A204.1 (cell line): Measurements from ENCODE around the gene ZNHIT3.
"Not testable (repeated sequence)": the region's sequence is repeated elsewhere in the genome, so short reads cannot be mapped to it uniquely, and the experiment has no call there.

ENCODE experiments used
- FAIRE-seq: peaks from 2 replicates; lab custom pipeline; 2012; peaks lifted over from hg19 to GRCh38; lab: Jason Lieb, UNC

ZNHIT3 gene

GRCh38 chr17:36484021-36484420 is 2.5 kb upstream of the ZNHIT3 start:
- FAIRE-seq = not testable (repeated sequence)

GRCh38 chr17:36485027-36485426 is 1.5 kb upstream of the ZNHIT3 start:
- FAIRE-seq = no peak

- FAIRE-seq = no peak
Observed at GRCh38 chr17:36485805-36486203, 677 bp upstream of the ZNHIT3 start.

- FAIRE-seq = no peak
Observed at GRCh38 chr17:36493956-36494355, 7.5 kb downstream of the ZNHIT3 start.

DNA sequence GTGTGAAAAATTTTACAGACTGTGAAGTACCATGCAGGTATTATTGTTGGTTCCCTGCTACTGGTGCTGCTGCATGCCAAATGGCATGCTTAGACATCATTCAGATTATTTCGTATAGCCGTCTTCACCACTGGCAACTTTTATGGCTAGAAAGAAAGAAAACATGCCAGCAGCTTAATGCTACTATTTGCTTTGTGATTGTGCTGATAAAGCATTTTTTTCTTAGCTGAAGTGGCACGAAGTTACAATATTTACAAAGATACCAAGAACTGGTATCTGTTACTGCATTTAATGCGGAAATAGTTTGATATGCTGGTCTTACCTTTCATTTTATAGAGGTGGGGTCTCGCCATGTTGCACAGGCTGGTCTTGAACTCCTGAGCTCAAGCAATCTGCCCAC is 8.2 kb downstream of the ZNHIT3 start:
- no peak for FAIRE-seq

- no peak for FAIRE-seq
Observed at GRCh38 chr17:36495076-36495578, 8.6 kb downstream of the ZNHIT3 start.

GRCh38 chr17:36496018-36496789 is 9.7 kb downstream of the ZNHIT3 start:
- no peak for FAIRE-seq

- no peak for FAIRE-seq
Observed at GRCh38 chr17:36498155-36498554, 11.7 kb downstream of the ZNHIT3 start.

- no peak for FAIRE-seq
Observed at GRCh38 chr17:36498560-36499300, 12.2 kb downstream of the ZNHIT3 start.

DNA sequence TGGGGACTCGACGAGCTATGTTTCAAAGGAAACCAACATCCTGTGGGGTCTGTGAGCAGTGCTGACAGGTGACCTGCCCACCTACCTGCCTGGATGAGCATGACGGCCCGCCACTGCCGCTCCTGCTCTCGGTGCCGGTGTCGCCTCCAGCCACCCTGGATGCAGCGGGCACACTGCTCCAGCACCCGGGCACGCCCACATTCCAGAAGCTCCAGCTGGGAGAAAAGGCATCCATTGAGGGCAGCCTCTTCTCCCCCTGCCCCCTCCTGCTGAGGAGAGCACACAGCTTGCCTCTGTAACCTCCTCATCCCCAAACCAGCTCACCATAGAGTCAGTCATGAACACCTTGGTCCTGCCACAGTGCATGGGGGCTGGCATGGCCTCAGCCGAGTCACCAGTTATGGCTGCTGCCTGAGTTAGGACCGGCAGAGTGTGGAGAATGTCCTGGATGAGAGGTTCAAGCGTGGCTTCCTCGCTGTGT is 14.3 kb downstream of the ZNHIT3 start:
- no peak for FAIRE-seq

GRCh38 chr17:36501351-36501750 is 14.9 kb downstream of the ZNHIT3 start:
- no peak for FAIRE-seq

- FAIRE-seq = no peak
Observed at GRCh38 chr17:36501963-36502362, 15.5 kb downstream of the ZNHIT3 start.

GRCh38 chr17:36503456-36504155 is 17.1 kb downstream of the ZNHIT3 start:
- FAIRE-seq = no peak

DNA sequence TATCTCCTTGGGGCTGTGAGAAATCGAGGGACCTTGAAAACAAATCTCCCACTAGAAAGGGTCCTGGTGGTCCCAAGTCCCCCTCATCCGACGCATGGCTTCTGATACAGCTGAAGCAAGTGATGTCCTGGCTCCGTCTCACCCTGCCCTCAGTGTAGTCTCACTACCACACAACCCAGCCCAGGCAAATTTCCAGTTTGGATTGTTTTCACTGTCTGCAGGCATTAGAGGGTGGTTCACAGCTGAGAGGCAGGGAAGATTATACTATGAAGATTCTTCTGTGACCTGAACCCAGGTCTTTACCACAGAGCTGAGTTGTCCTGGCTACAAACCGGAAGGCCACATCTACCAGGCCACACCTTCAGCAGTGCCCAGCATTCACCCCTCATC is 17.7 kb downstream of the ZNHIT3 start:
- no peak for FAIRE-seq

GRCh38 chr17:36505171-36505570 is 18.7 kb downstream of the ZNHIT3 start:
- no peak for FAIRE-seq

DNA sequence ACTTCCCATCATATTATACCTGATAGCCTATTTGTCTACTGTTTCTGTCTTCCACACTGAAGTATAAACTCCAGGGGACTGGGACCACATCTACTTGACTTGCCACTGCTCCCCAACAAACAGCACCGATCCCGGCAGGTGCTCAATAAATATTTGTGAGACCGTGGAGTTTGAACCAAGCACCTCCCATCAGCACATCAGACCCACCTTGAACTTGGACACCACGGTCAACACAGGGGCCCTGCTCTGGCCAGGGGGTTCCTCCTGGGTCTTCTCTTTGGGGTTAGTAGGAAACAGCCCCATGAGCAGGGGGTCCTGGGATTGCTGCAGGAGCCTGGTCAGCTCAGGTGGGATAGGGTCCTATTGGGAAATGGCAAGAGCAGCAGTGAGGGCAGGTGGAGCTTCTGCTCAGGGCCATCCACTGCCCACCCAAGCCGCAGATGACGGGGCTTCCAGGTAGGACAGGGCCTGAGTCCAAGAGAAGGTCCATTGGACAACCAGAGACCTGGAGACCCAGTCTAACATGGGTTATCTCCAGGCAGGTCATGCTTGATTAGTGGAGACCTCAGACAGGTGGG is 19.9 kb downstream of the ZNHIT3 start:
- FAIRE-seq = no peak

DNA sequence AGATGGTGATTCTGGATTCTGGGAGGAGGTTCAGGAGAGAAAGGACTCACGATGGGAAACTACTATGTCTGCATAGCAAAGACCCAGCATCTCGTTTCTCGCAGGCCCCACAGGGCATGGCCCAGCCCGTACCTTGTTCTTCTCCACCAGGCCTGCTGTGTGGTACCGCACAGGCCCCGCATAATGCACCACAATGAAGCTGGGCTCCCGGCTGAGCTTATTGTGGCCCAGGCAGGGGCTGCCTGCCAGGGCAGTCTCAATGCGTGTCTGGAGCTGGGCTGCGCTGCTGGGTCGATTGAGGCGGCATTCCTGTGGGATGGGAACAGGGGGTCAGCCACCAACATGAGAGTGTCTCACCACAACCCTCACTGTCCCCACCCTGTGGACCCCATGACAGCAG is 20.4 kb downstream of the ZNHIT3 start:
- FAIRE-seq = no peak

DNA sequence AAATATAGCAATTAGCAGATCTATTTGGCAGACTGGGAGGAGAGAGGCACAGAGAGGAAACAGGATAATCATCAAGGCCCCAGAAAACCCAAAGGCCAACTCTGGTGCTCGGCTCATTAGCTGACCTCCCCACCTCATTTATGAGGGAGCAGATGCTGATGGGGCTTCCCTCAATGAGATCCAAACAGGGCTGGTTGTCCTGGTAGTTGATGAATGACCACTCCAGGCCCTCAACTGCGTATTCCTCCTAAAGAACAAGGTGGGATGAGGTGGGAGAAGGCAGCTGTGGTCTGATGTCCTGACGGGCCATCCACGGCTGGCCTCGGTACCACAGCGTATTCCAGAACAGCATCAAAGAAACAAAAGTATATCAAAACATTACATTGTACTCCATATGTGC is 20.8 kb downstream of the ZNHIT3 start:
- no peak for FAIRE-seq

GRCh38 chr17:36508439-36508838 is 22.0 kb downstream of the ZNHIT3 start:
- FAIRE-seq = not testable (repeated sequence)

DNA sequence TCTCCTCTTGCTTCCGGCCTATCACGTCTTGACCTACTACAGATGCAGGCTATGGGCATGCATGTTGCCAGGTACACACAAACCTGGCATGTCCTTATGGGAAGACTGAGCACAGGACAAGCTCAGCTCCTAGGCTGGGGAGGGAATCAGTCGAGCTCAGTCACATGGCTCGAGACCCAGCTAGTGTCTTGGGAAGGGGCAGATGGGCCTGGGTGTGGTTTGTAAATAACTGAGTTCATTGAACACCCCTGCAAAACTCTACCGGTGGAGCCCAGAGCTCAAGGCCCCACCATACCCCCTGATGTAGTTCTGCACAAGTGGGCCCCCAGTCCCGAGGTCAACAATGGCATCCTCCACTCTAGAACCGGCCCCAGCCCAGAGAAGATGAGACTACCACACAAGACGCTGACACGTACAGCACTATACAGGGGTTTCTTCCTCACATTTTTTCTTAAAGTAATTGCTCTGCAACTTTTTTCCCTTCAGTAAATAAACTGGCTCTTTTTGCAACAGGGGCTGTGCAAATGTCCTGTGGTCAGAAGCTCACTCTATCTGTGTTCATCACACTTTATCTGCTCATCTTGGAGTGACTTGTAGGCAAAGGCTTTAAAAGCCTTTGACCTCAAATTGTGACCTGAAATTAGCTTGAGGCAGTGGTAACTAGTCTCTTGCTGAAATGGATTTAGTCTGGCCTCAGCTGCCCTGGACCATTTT is 22.9 kb downstream of the ZNHIT3 start:
- no peak for FAIRE-seq

DNA sequence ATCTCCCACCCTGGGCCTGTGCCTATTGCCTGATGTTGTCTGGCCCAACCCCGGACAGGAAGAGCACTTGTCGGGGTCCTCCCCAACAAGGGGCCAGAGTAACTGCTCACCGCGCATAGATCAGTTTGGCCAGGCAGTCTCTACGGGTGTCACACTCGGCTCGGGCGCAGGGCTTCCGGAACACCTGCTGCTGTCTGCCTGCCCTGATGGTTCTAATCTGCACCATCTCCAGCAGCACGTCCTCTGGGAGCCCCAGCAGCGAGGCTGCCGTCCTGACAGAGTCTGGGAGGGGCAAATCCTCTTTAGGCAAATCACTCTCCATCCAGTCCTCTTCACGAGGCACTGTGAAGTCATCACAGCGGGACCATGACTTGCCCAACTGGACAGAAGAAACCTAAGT is 24.2 kb downstream of the ZNHIT3 start:
- FAIRE-seq = no peak

GRCh38 chr17:36511216-36511615 is 24.7 kb downstream of the ZNHIT3 start:
- no peak for FAIRE-seq
